ENCODE results near the gene COX14.

The COX14 gene

DNA sequence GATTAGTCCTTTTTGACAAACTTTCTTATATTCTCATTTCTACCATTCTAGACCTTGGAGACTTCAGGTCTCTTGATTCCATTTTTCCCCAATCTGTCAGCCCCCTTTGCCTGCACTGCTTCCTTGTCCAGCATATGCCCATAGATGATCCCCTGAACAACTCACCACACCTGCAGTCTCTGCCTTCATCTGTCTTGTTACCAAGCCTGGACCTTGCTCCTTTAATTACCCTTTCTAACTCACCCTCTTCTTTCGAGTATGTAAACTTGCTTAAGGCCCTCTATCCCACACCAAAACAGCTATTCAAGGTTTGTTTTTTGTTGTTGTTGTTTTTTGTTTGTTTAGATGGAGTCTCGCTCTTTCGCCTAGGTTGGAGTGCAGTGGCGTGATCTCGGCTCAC lies 9.6 kb downstream of the COX14 start:
- POLR2A ChIA-PET: no interaction called here
- TF ChIP-seq, protein P1, sequence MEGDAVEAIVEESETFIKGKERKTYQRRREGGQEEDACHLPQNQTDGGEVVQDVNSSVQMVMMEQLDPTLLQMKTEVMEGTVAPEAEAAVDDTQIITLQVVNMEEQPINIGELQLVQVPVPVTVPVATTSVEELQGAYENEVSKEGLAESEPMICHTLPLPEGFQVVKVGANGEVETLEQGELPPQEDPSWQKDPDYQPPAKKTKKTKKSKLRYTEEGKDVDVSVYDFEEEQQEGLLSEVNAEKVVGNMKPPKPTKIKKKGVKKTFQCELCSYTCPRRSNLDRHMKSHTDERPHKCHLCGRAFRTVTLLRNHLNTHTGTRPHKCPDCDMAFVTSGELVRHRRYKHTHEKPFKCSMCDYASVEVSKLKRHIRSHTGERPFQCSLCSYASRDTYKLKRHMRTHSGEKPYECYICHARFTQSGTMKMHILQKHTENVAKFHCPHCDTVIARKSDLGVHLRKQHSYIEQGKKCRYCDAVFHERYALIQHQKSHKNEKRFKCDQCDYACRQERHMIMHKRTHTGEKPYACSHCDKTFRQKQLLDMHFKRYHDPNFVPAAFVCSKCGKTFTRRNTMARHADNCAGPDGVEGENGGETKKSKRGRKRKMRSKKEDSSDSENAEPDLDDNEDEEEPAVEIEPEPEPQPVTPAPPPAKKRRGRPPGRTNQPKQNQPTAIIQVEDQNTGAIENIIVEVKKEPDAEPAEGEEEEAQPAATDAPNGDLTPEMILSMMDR (IDR thresholded peaks at IDR 0.05; ENCODE audit: insufficient read depth, low read length, missing control alignments): no peak
- no peak for DNase-seq (ENCODE audit: low read depth, low spot score)
- no peak overlapping the region for H3K4me3 ChIP-seq (ENCODE audit: low read depth, low read length)
- CTCF ChIA-PET: interaction anchor here (6.8 kb wide), 1 partner anchor 10 kb away, joined by 48 read pairs; the partner anchor contains the start of gene COX14

DNA sequence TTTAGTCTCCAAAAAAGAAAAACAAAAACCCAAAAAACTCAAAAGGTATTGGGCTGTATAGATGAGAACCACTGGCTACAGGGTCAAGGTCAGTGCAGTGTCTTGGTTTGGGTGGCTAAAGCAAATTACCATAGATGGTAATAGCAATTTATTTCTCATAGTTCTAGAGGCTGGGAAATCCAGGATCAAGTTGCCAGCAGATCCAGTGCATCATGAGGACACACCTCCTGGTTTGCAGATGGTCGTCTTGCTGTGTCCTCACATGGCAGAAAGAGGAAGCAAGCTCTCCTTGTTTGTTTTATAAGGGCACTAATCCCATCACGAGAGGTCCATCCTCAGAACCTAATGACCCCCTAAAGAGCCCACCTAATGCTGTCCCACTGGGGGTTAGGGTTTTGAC lies 11.2 kb downstream of the COX14 start:
- H3K4me3 ChIP-seq (ENCODE audit: low read depth, low read length): no peak overlapping the region
- ChIA-PET CTCF (interaction anchor here (1.3 to 6.8 kb wide), 2 partner anchors 9 to 12 kb away, joined by 3 to 48 read pairs; partner anchors contain the start of gene COX14), POLR2A (no interaction called here)
- TF ChIP-seq, protein P1 (IDR thresholded peaks at IDR 0.05; ENCODE audit: insufficient read depth, low read length, missing control alignments): no peak
- DNase-seq (ENCODE audit: low read depth, low spot score): no peak

DNA sequence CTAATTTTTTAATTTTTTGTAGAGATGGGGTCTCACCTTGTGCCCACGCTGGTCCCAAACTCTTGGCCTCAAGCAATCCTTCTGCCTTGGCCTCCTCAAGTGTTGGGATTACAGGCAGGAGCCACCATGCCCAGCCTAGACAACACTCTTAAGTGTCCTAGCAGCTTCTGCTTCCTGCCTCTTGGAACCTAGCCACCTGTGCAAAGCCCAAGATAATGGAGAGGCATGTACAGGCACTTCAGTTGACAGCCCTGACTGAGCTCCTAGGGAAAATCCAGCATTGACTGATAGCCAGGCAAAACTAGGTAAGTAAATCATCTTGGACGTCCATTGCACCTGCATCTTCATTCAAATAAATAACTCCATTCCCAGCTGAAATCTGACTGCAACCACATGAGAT lies 15.5 kb downstream of the COX14 start:
- CTCF ChIA-PET: interaction anchor here (1.0 kb wide), 2 partner anchors 17 to 40 kb away, joined by 3 to 5 read pairs; no protein-coding TSS in a partner anchor
- POLR2A ChIA-PET: interaction anchor here (1.0 kb wide), 1 partner anchor 16 kb away, joined by 3 read pairs; the partner anchor contains the start of gene COX14
- DNase-seq (ENCODE audit: low read depth, low spot score): no peak
- TF ChIP-seq, protein P1 (IDR thresholded peaks at IDR 0.05; ENCODE audit: insufficient read depth, low read length, missing control alignments): no peak
- no peak overlapping the region for H3K4me3 ChIP-seq (ENCODE audit: low read depth, low read length)

DNA sequence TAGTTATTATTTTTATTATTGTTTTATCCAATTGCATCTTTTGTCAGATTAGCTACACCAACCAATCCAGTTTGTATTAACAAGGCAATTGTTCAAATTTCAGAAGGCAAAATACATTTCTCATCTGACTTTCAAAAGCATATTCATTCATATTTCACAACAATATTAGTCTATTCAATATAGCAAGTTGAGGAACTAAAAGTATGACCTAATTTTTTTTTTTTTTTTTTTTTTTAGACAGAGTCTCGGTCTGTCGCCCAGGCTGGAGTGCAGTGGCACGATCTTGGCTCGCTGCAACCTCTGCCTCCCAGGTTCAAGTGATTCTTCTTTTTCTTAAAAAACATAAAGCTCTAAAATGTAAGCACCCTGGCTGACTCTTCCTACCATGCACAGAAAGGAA lies 17.3 kb downstream of the COX14 start:
- ChIA-PET CTCF (interaction anchor here (0.7 to 2.3 kb wide), 8 partner anchors 13 to 185 kb away, joined by 3 to 14 read pairs (median 6); partner anchors contain the start of genes CERS5 and COX14), POLR2A (interaction anchor here (2.0 kb wide), 1 partner anchor 17 kb away, joined by 7 read pairs; the partner anchor contains the start of gene COX14)
- TF ChIP-seq, protein P1 (IDR thresholded peaks at IDR 0.05; ENCODE audit: insufficient read depth, low read length, missing control alignments): no peak
- DNase-seq (ENCODE audit: low read depth, low spot score): no peak
- H3K4me3 ChIP-seq (ENCODE audit: low read depth, low read length): no peak overlapping the region

DNA sequence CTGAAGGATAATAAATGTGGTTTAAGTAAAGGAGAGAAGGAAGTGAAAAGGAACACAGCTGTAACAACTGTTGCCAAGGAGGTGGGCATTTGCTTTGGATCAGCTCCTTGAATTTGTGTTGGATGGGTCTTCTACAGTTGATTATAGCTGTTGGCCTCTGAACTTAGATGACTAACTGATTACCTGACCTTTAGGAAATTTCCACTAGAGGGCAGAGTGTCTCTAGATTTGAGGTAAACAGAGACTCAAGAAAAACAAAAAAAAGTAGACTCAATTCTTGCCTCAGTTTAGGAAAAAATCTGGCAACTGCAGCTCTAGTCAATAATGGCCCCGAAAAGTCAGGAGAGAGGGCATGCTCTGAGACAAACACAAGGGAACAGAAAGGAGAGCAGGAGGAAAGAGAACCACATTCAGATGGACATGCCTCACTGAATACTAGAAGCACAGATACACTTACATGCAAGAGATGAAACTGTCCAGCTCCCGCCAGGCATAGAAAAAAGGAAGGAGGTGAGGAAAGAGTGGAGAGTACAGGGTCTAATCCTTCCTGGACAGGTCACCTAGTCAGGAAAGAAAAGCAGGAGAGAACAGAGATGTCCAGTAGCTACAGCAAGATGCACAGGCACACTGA lies 20.6 kb downstream of the COX14 start:
- TF ChIP-seq, protein P1 (IDR thresholded peaks at IDR 0.05; ENCODE audit: insufficient read depth, low read length, missing control alignments): peak; percentile 20
- DNase-seq (ENCODE audit: low read depth, low spot score): no peak
- H3K4me3 ChIP-seq (ENCODE audit: low read depth, low read length): no peak overlapping the region
- ChIA-PET CTCF (interaction anchor here (0.6 to 2.6 kb wide), 20 partner anchors 8 to 183 kb away, joined by 3 to 14 read pairs (median 3); partner anchors contain the start of genes CERS5 and COX14), POLR2A (no interaction called here)

DNA sequence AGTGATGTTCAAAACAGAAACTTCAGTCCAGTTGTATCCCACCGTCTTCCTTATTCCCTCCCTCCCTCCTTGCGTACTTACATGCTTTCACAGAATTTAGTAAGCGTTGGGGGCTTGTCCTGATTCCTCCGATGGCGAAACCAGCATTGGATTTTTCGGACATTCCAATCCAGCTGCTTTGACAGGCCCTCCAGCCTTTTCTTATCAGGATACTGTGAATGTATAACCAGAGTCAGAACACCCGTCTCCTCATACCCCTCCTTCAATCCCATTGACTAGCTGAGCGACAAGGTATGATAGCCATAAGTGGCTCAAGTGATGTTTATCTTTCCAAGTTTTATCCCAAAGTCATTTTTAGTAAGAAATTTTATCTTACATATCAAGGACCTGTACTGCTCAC lies 31.0 kb downstream of the COX14 start:
- DNase-seq (ENCODE audit: low read depth, low spot score): no peak
- TF ChIP-seq, protein P1 (IDR thresholded peaks at IDR 0.05; ENCODE audit: insufficient read depth, low read length, missing control alignments): no peak
- ChIA-PET CTCF (interaction anchor here (0.6 to 1.6 kb wide), 7 partner anchors 10 to 171 kb away, joined by 3 to 5 read pairs (median 3); partner anchors contain the start of genes CERS5 and COX14), POLR2A (no interaction called here)
- no peak overlapping the region for H3K4me3 ChIP-seq (ENCODE audit: low read depth, low read length)

Measured in AG04449 (cell line).